Measurements from ENCODE around the gene ARHGEF10L. TPM values are rescaled to one million over a fixed set of nuclear protein-coding genes. Genes with fewer than 3 reads are reported as not detected.

ARHGEF10L gene
- total RNA-seq, 1 donor from 2014 or later: 20.3 TPM

DNA sequence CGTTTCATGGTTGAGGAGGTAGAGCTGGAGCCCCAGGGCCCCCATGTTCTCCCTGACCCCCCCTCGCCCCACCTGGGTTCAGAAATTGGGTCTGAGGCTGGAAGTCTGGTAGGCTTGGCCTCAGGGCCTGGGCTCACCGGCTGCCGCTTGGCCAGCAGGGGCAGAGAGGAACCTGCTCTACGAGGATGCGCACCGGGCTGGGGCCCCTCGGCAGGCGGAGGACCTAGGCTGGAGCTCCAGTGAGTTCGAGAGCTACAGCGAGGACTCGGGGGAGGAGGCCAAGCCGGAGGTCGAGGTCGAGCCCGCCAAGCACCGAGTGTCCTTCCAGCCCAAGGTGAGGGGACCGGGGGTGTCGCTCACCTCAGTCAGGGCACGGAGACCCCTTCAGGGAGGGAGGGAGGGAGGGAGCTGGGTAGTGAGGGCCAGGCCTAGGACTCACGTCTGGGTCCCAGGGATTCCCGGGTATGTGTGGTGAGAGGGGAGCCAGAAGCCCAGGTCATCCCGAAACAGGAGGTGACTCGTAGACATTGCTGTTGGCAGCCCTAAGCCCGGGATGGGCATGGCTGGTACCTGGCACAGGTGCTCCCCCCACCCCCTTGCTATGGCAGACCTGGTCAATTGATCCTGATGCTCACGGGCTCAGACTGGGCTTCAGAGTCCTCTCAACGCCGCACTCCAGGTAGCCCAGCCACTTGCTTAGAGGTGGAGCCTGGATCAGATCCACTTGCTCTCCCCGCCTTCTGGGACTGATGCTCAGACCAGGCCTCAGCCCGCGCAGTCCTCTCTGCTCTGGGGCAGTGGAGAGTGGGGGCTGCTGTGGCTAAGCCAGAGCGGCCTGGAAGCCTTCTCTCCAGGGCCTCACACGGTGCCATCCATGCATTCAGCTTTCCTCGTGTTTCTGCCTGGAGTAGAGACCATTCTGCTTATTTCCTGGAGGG lies 68.4 kb downstream of the ARHGEF10L start:
- Histone ChIP-seq H3F3A (ENCODE audit: low read depth) (no peaks in the 10 kb centered on the region), H3K4me1 (no peaks in the 10 kb centered on the region), H2AFZ (replicated peaks) (no peak overlapping the region), H3K4me3 (no peak overlapping the region), H3K9ac (peak overlapping the region; percentile 8), H4K20me1 (ENCODE audit: low read depth) (peaks cover 6% of the 10 kb centered on the region), H3K4me2 (no peak overlapping the region), H3K36me3 (no peaks in the 10 kb centered on the region), H3K9me3 (ENCODE audit: low read depth) (no peaks in the 10 kb centered on the region), H3K27ac (no peak overlapping the region), H3K79me2 (ENCODE audit: low read depth) (no peaks in the 10 kb centered on the region), H3K27me3 (no peaks in the 10 kb centered on the region)
- Mint-ChIP-seq H3K4me1 (no peaks in the 10 kb centered on the region), H3K36me3 (peaks cover 6% of the 10 kb centered on the region), H3K9me3 (no peaks in the 10 kb centered on the region), H3K27me3 (ENCODE audit: insufficient read depth, low read depth) (peaks cover 2% of the 10 kb centered on the region), H3K27ac (no peak overlapping the region), H3K4me3 (no peak overlapping the region)
- DNase-seq (ENCODE audit: low spot score): no peak
- TF ChIP-seq, protein P1, sequence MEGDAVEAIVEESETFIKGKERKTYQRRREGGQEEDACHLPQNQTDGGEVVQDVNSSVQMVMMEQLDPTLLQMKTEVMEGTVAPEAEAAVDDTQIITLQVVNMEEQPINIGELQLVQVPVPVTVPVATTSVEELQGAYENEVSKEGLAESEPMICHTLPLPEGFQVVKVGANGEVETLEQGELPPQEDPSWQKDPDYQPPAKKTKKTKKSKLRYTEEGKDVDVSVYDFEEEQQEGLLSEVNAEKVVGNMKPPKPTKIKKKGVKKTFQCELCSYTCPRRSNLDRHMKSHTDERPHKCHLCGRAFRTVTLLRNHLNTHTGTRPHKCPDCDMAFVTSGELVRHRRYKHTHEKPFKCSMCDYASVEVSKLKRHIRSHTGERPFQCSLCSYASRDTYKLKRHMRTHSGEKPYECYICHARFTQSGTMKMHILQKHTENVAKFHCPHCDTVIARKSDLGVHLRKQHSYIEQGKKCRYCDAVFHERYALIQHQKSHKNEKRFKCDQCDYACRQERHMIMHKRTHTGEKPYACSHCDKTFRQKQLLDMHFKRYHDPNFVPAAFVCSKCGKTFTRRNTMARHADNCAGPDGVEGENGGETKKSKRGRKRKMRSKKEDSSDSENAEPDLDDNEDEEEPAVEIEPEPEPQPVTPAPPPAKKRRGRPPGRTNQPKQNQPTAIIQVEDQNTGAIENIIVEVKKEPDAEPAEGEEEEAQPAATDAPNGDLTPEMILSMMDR (IDR thresholded peaks at IDR 0.05): no peak
- TF ChIP-seq EZH2phosphoT487 (IDR thresholded peaks at IDR 0.05): no peak
- no peak for TF ChIP-seq EZH2 (IDR thresholded peaks at IDR 0.05)

GRCh38 chr1:17609529-17609928 lies 70.0 kb downstream of the ARHGEF10L start:
- no peaks in the 10 kb centered on the region for H3K36me3 ChIP-seq
- H3K9me3 ChIP-seq (ENCODE audit: low read depth): no peaks in the 10 kb centered on the region
- H2AFZ ChIP-seq (replicated peaks): no peak overlapping the region
- H3K27ac ChIP-seq: no peak overlapping the region
- Mint-ChIP-seq H3K36me3 (peaks cover 6% of the 10 kb centered on the region), H3K27me3 (ENCODE audit: insufficient read depth, low read depth) (peaks cover 4% of the 10 kb centered on the region), H3K4me1 (no peaks in the 10 kb centered on the region), H3K4me3 (no peak overlapping the region), H3K9me3 (no peaks in the 10 kb centered on the region), H3K27ac (no peak overlapping the region)
- H3F3A ChIP-seq (ENCODE audit: low read depth): no peaks in the 10 kb centered on the region
- no peak overlapping the region for H3K4me3 ChIP-seq
- TF ChIP-seq, protein P1 (IDR thresholded peaks at IDR 0.05): no peak
- TF ChIP-seq EZH2 (IDR thresholded peaks at IDR 0.05): no peak
- no peak for TF ChIP-seq EZH2phosphoT487 (IDR thresholded peaks at IDR 0.05)
- DNase-seq (ENCODE audit: low spot score): no peak
- no peaks in the 10 kb centered on the region for H3K4me1 ChIP-seq
- peaks cover 6% of the 10 kb centered on the region for H4K20me1 ChIP-seq (ENCODE audit: low read depth)
- no peaks in the 10 kb centered on the region for H3K79me2 ChIP-seq (ENCODE audit: low read depth)
- H3K4me2 ChIP-seq: no peak overlapping the region
- H3K9ac ChIP-seq: no peak overlapping the region
- H3K27me3 ChIP-seq: no peaks in the 10 kb centered on the region

GRCh38 chr1:17610085-17610484 lies 70.6 kb downstream of the ARHGEF10L start:
- Mint-ChIP-seq H3K4me1 (no peaks in the 10 kb centered on the region), H3K36me3 (peaks cover 6% of the 10 kb centered on the region), H3K9me3 (no peaks in the 10 kb centered on the region), H3K4me3 (no peak overlapping the region), H3K27me3 (ENCODE audit: insufficient read depth, low read depth) (peaks cover 4% of the 10 kb centered on the region), H3K27ac (no peak overlapping the region)
- no peaks in the 10 kb centered on the region for H3F3A ChIP-seq (ENCODE audit: low read depth)
- TF ChIP-seq EZH2phosphoT487 (IDR thresholded peaks at IDR 0.05) (no peak), EZH2 (IDR thresholded peaks at IDR 0.05) (no peak)
- TF ChIP-seq, protein P1 (IDR thresholded peaks at IDR 0.05): no peak
- H3K4me3 ChIP-seq: no peak overlapping the region
- no peaks in the 10 kb centered on the region for H3K4me1 ChIP-seq
- H3K27me3 ChIP-seq: no peaks in the 10 kb centered on the region
- H3K79me2 ChIP-seq (ENCODE audit: low read depth): no peaks in the 10 kb centered on the region
- peaks cover 6% of the 10 kb centered on the region for H4K20me1 ChIP-seq (ENCODE audit: low read depth)
- no peak overlapping the region for H3K27ac ChIP-seq
- no peaks in the 10 kb centered on the region for H3K9me3 ChIP-seq (ENCODE audit: low read depth)
- H3K9ac ChIP-seq: no peak overlapping the region
- H3K4me2 ChIP-seq: no peak overlapping the region
- H3K36me3 ChIP-seq: no peaks in the 10 kb centered on the region
- no peak for DNase-seq (ENCODE audit: low spot score)
- no peak overlapping the region for H2AFZ ChIP-seq (replicated peaks)

Measured in neural progenitor cell (in vitro differentiated cells).